GM21529 (cell line): ENCODE data around the gene ASH1L.
"Not testable (repeated sequence)": the region's sequence is repeated elsewhere in the genome, so short reads cannot be mapped to it uniquely, and the experiment has no call there.

ENCODE experiments used
- ATAC-seq: cut with Tn5 transposase; IDR thresholded peaks from one replicate; pipeline ENCODE4 v1.9.1; 2021; ENCODE audit not compliant: unreplicated experiment

The ASH1L gene

GRCh38 chr1:155313261-155313660 lies 249.3 kb downstream of the ASH1L start:
- no peak for ATAC-seq

GRCh38 chr1:155309423-155310021 lies 253.1 kb downstream of the ASH1L start:
- ATAC-seq = no peak

GRCh38 chr1:155308493-155309422 lies 253.8 kb downstream of the ASH1L start, which contains the start of gene FDPS:
FDPS (plus strand) TSS chr1:155308866; CDS start chr1:155309790, 924 bp downstream.
- peak; percentile 96 for ATAC-seq

- no peak for ATAC-seq
Measured at GRCh38 chr1:155307247-155307740, 255.3 kb downstream of the ASH1L start.

- no peak for ATAC-seq
Measured at GRCh38 chr1:155305881-155306391, 256.7 kb downstream of the ASH1L start.

GRCh38 chr1:155304558-155305063 lies 258.0 kb downstream of the ASH1L start:
- ATAC-seq = no peak

- ATAC-seq = no peak
Measured at GRCh38 chr1:155301342-155301841, 261.2 kb downstream of the ASH1L start, which contains the start of gene PKLR. PKLR (minus strand) TSS chr1:155301438; CDS start chr1:155301395, 43 bp downstream.

- no peak for ATAC-seq
Measured at GRCh38 chr1:155300553-155301329, 261.9 kb downstream of the ASH1L start.

- ATAC-seq = no peak
Measured at GRCh38 chr1:155300024-155300423, 262.6 kb downstream of the ASH1L start.

GRCh38 chr1:155297384-155297783 lies 265.2 kb downstream of the ASH1L start:
- ATAC-seq = no peak

GRCh38 chr1:155296661-155297060 lies 265.9 kb downstream of the ASH1L start:
- ATAC-seq = no peak

- no peak for ATAC-seq
Measured at GRCh38 chr1:155295942-155296267, 266.7 kb downstream of the ASH1L start.

- ATAC-seq = no peak
Measured at GRCh38 chr1:155295183-155295941, 267.2 kb downstream of the ASH1L start.

GRCh38 chr1:155294520-155295182 lies 268.0 kb downstream of the ASH1L start:
- no peak for ATAC-seq

- no peak for ATAC-seq
Measured at GRCh38 chr1:155293086-155293749, 269.4 kb downstream of the ASH1L start.

GRCh38 chr1:155291006-155291405 lies 271.6 kb downstream of the ASH1L start:
- ATAC-seq = not testable (repeated sequence)

- ATAC-seq = no peak
Measured at GRCh38 chr1:155287987-155288543, 274.5 kb downstream of the ASH1L start.

- no peak for ATAC-seq
Measured at GRCh38 chr1:155286544-155286943, 276.1 kb downstream of the ASH1L start.
